Prostate gland (tissue), 2 donors: Measurements from ENCODE around the gene IQCE.

Experiments used
- CTCF ChIP-seq, 4 experiments: fragments of 200-600 bp in 2 of 4; fragments of 450-650 bp in 2 of 4; sonication (generic) in 2 of 4; IDR thresholded peaks; 1 replicate in 3 of 4; 2 replicates in 1 of 4; pipeline ENCODE4 v1.5.1; 2016 to 2019; ENCODE audit warnings: antibody characterized with exemption in 4 of 4, mild to moderate bottlenecking in 2 of 4, moderate library complexity in 2 of 4
- POLR2A ChIP-seq: fragments of 450-650 bp; IDR thresholded peaks from one replicate; pipeline ENCODE4 v1.6.1; 2016; ENCODE audit warnings: antibody characterized with exemption, mild to moderate bottlenecking

GRCh38 chr7:2659556-2660358 is 101.0 kb downstream of the IQCE start:
- TF ChIP-seq CTCF (IDR thresholded peaks at IDR 0.05) (no peak), POLR2A (no peak)
